Caco-2 (cell line): ENCODE data around the gene SLCO4A1. TPM values are rescaled to one million over a fixed set of nuclear protein-coding genes. Genes with fewer than 3 reads are reported as not detected.

Source experiments
- BruUV-seq: library from RNA; stranded (reverse); fragments of 400-500 nt; replicated peaks from 2 replicates; lab custom pipeline; 2021; lab: Mats Ljungman, UMichigan
- CTCF ChIA-PET: fragments of 300-600 bp; sonication (Branson Sonifier 250); formaldehyde crosslinking; loops from one replicate; lab custom pipeline; 2022; ENCODE audit warnings: antibody characterized with exemption; lab: Charles Lee
- POLR2A ChIA-PET: fragments of 300-600 bp; sonication (Branson Sonifier 250); formaldehyde crosslinking; loops from one replicate; lab custom pipeline; 2022; ENCODE audit warnings: antibody characterized with exemption; lab: Charles Lee
- DNase-seq, 2 experiments: peaks; one replicate each; pipeline versions ENCODE4 v3.0.0 to v3.0.0-alpha.2; 2020 to 2022
- H3K27me3 ChIP-seq: replicated peaks from 2 replicates; pipeline ENCODE4 v1.6.0; 2011; ENCODE audit warnings: low read length; ENCODE audit not compliant: control insufficient read depth, insufficient read depth
- H3K36me3 ChIP-seq: 2 replicates; pipeline ENCODE4 v1.5.1; 2011; ENCODE audit warnings: low read length; ENCODE audit not compliant: control insufficient read depth, insufficient read depth
- H3K4me1 ChIP-seq: fragments of 250-450 bp; sonication (Bioruptor Pico); 2 replicates; pipeline ENCODE4 v1.5.1; 2020; ENCODE audit warnings: mild to moderate bottlenecking
- H3K4me3 ChIP-seq: 2 replicates; pipeline ENCODE4 v1.5.1; 2011; ENCODE audit warnings: low read depth, mild to moderate bottlenecking, control low read depth, low read length
- H3K9me3 ChIP-seq: fragments of 250-450 bp; sonication (Bioruptor Pico); 2 replicates; pipeline ENCODE4 v1.5.1; 2020; ENCODE audit warnings: mild to moderate bottlenecking, moderate library complexity
- H3K27ac Mint-ChIP-seq: one replicate; pipeline ENCODE4 v1.8.0; 2022; ENCODE audit warnings: mixed read lengths; ENCODE audit not compliant: unreplicated experiment
- H3K27me3 Mint-ChIP-seq: one replicate; pipeline ENCODE4 v1.8.0; 2022; ENCODE audit warnings: mixed read lengths; ENCODE audit not compliant: insufficient read depth, unreplicated experiment
- H3K36me3 Mint-ChIP-seq: one replicate; pipeline ENCODE4 v1.8.0; 2022; ENCODE audit warnings: mild to moderate bottlenecking, mixed read lengths; ENCODE audit not compliant: insufficient read depth, unreplicated experiment
- H3K4me1 Mint-ChIP-seq: one replicate; pipeline ENCODE4 v1.8.0; 2022; ENCODE audit warnings: low read depth, mixed read lengths; ENCODE audit not compliant: unreplicated experiment
- H3K4me3 Mint-ChIP-seq: one replicate; pipeline ENCODE4 v1.8.0; 2022; ENCODE audit warnings: mild to moderate bottlenecking, moderate library complexity, mixed read lengths; ENCODE audit not compliant: unreplicated experiment
- H3K9me3 Mint-ChIP-seq: one replicate; pipeline ENCODE4 v1.8.0; 2022; ENCODE audit warnings: mixed read lengths; ENCODE audit not compliant: unreplicated experiment
- CTCF ChIP-seq, 2 experiments: fragments of 200-600 bp in 1 of 2; IDR thresholded peaks; 1 replicate in 1 of 2; 2 replicates in 1 of 2; pipeline versions ENCODE4 v1.5.1 to v1.8.0; 2011 to 2022; ENCODE audit warnings: antibody characterized with exemption in 1 of 2, control low read depth in 1 of 2, inconsistent platforms in 1 of 2, low read depth in 1 of 2, low read length in 1 of 2, mild to moderate bottlenecking in 1 of 2, moderate library complexity in 1 of 2; ENCODE audit not compliant: insufficient read depth in 1 of 2, severe bottlenecking in 1 of 2, unreplicated experiment in 1 of 2
- intact Hi-C: fragments of 100-400 bp; cut with micrococcal nuclease; formaldehyde crosslinking; loops from one replicate; pipeline ENCODE4 v1.10.0; 2022; ENCODE audit not compliant: unreplicated experiment
- total RNA-seq: library from RNA; stranded (reverse); gene quantifications from 2 replicates; pipeline ENCODE4 v1.2.3, GENCODE V29; 2022

SLCO4A1 gene
- total RNA-seq, 1 experiment from 2014 or later, result 18.7 TPM

- Histone ChIP-seq H3K27me3 (no peaks in the 10 kb centered on the region), H3K9me3 (no peaks in the 10 kb centered on the region), H3K36me3 (no peaks in the 10 kb centered on the region), H3K4me1 (peaks cover 16% of the 10 kb centered on the region), H3K4me3 (no peak overlapping the region)
- Mint-ChIP-seq H3K36me3 (peaks cover 14% of the 10 kb centered on the region), H3K27ac (no peak overlapping the region), H3K4me3 (no peak overlapping the region), H3K4me1 (no peaks in the 10 kb centered on the region), H3K9me3 (no peaks in the 10 kb centered on the region), H3K27me3 (peaks cover 5% of the 10 kb centered on the region)
- no peak for DNase-seq
- ChIA-PET POLR2A (interaction anchor here (0.6 kb wide), 1 partner anchor 21 kb away, joined by 7 read pairs; no protein-coding TSS in a partner anchor), CTCF (no interaction called here)
- intact Hi-C loops, result no loop called here
- no TSS peak for BruUV-seq
- no peak for TF ChIP-seq CTCF (IDR thresholded peaks at IDR 0.05; ENCODE audit: insufficient read depth in 1 of 2, low read depth in 1 of 2, low read length in 1 of 2, severe bottlenecking in 1 of 2, unreplicated experiment in 1 of 2)
These were observed 2.6 kb downstream of the SLCO4A1 start for GRCh38 chr20:62644802-62645496.

- H3K4me1 ChIP-seq, result peaks cover 17% of the 10 kb centered on the region
- H3K27ac Mint-ChIP-seq, result no peak overlapping the region
- BruUV-seq, result no TSS peak
- no peak for DNase-seq
- ChIA-PET CTCF (no interaction called here), POLR2A (interaction anchor here (0.6 kb wide), 1 partner anchor 21 kb away, joined by 7 read pairs; no protein-coding TSS in a partner anchor)
- H3K4me1 Mint-ChIP-seq, result peaks cover under 1% of the 10 kb centered on the region
- H3K9me3 ChIP-seq, result no peaks in the 10 kb centered on the region
- H3K4me3 Mint-ChIP-seq, result no peak overlapping the region
- no peaks in the 10 kb centered on the region for H3K27me3 ChIP-seq
- TF ChIP-seq CTCF (IDR thresholded peaks at IDR 0.05; ENCODE audit: insufficient read depth in 1 of 2, low read depth in 1 of 2, low read length in 1 of 2, severe bottlenecking in 1 of 2, unreplicated experiment in 1 of 2), result no peak
- H3K9me3 Mint-ChIP-seq, result no peaks in the 10 kb centered on the region
- H3K27me3 Mint-ChIP-seq, result peaks cover 5% of the 10 kb centered on the region
- peaks cover 14% of the 10 kb centered on the region for H3K36me3 Mint-ChIP-seq
- intact Hi-C loops, result no loop called here
- H3K4me3 ChIP-seq, result no peak overlapping the region
- no peaks in the 10 kb centered on the region for H3K36me3 ChIP-seq
These were observed 3.3 kb downstream of the SLCO4A1 start for GRCh38 chr20:62645613-62646012.

DNA sequence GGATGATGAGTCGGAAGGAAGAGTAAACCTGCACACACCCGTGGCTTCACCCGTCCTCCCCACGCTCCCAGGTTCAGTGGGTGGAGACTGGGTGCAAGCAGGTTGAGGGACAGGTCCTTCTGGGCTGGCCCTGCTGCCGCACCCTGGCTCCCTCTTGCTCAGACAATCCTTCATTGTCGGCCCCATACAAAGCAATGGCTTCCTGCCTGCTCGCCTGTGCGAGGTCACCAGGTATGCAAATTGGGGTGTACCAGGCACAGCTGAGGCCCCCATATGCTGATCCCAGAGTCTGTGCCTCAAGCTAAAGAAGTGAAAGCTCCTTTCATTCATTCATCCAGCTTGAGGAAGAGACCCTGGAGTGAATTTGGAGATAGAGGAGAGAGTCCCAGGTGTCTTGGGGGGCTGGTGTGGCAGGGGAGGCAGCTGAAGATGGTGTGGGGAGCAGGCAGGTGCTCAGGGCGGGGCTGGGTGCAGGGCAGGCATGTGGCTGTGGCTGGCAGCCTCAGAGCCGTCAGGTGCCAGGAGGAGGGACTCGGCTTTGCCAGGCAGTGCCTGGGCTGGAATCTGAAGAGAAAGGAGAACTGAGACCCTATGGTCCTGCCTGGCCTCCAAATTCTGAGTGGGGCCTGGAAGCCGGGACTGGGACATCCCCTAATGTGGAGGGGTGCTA lies 4.7 kb downstream of the SLCO4A1 start:
- peaks cover 14% of the 10 kb centered on the region for H3K4me1 Mint-ChIP-seq
- ChIA-PET POLR2A (no interaction called here), CTCF (no interaction called here)
- BruUV-seq, result no TSS peak
- H3K36me3 Mint-ChIP-seq, result peaks cover 6% of the 10 kb centered on the region
- H3K4me3 ChIP-seq, result no peak overlapping the region
- intact Hi-C loops, result no loop called here
- H3K9me3 ChIP-seq, result no peaks in the 10 kb centered on the region
- TF ChIP-seq CTCF (IDR thresholded peaks at IDR 0.05; ENCODE audit: insufficient read depth in 1 of 2, low read depth in 1 of 2, low read length in 1 of 2, severe bottlenecking in 1 of 2, unreplicated experiment in 1 of 2), result no peak
- peaks cover 26% of the 10 kb centered on the region for H3K4me1 ChIP-seq
- DNase-seq, result peak in 1 of 2 experiments; percentile 46
- H3K27me3 ChIP-seq, result no peaks in the 10 kb centered on the region
- H3K27me3 Mint-ChIP-seq, result no peaks in the 10 kb centered on the region
- no peak overlapping the region for H3K27ac Mint-ChIP-seq
- no peak overlapping the region for H3K4me3 Mint-ChIP-seq
- 0 out of 2 replicates have a peak, but pooled peaks cover 2% of the 10 kb centered on the region for H3K36me3 ChIP-seq
- no peaks in the 10 kb centered on the region for H3K9me3 Mint-ChIP-seq
